CD4-positive, alpha-beta T cell treated with Interleukin-15 for 1 hour (primary cell): ENCODE data around the gene GP1BB.

Source experiments
- DNase-seq: peaks from one replicate; pipeline ENCODE4 v3.0.0-alpha.2; 2020

The GP1BB gene

GRCh38 chr22:19727310-19728150 lies 4.2 kb downstream of the GP1BB start:
- no peak for DNase-seq

GRCh38 chr22:19728271-19728670 lies 4.9 kb downstream of the GP1BB start:
- no peak for DNase-seq

- DNase-seq: no peak
These were observed 5.5 kb downstream of the GP1BB start for GRCh38 chr22:19728836-19729235.

- DNase-seq: no peak
These were observed 6.2 kb downstream of the GP1BB start for GRCh38 chr22:19729507-19729906.

GRCh38 chr22:19730198-19730597 lies 6.9 kb downstream of the GP1BB start:
- no peak for DNase-seq

- peak; percentile 74 for DNase-seq
These were observed 7.5 kb downstream of the GP1BB start for GRCh38 chr22:19730655-19731360.

- DNase-seq: no peak
These were observed 8.2 kb downstream of the GP1BB start for GRCh38 chr22:19731361-19732135.

- no peak for DNase-seq
These were observed 9.2 kb downstream of the GP1BB start for GRCh38 chr22:19732403-19733113.

GRCh38 chr22:19733755-19734154 lies 10.4 kb downstream of the GP1BB start:
- no peak for DNase-seq

- no peak for DNase-seq
These were observed 10.8 kb downstream of the GP1BB start for GRCh38 chr22:19734163-19734562.

- DNase-seq: no peak
These were observed 11.6 kb downstream of the GP1BB start for GRCh38 chr22:19734837-19735382.

- DNase-seq: no peak
These were observed 12.5 kb downstream of the GP1BB start for GRCh38 chr22:19735665-19736510.

- DNase-seq: no peak
These were observed 14.7 kb downstream of the GP1BB start for GRCh38 chr22:19737846-19738663.

- DNase-seq: no peak
These were observed 15.5 kb downstream of the GP1BB start for GRCh38 chr22:19738664-19739447.

- DNase-seq: no peak
These were observed 16.1 kb downstream of the GP1BB start for GRCh38 chr22:19739448-19739895.

- DNase-seq: no peak
These were observed 16.6 kb downstream of the GP1BB start for GRCh38 chr22:19739911-19740449.

- DNase-seq: no peak
These were observed 17.2 kb downstream of the GP1BB start for GRCh38 chr22:19740586-19740985.

- DNase-seq: no peak
These were observed 17.7 kb downstream of the GP1BB start for GRCh38 chr22:19741053-19741452.
